ENCODE data around the gene RPL36. TPM values are rescaled to one million over a fixed set of nuclear protein-coding genes. Genes with fewer than 3 reads are reported as not detected.

The RPL36 gene
- total and polyA plus RNA-seq, 9 of the 15 experiments (the other 6 are each of a cell fraction or from before 2014, with no cell fraction given): 350 to 3,412 (median 1,507) TPM

GRCh38 chr19:5690125-5690954 lies at the start of gene RPL36 (continued):
- TF ChIP-seq HDAC8 (tag; IDR thresholded peaks at IDR 0.05) (no peak; the same call in 1 of the 2 replicates), DNMT1 (IDR thresholded peaks at IDR 0.05) (no peak), ZNF184 (CRISPR knock-in tag; IDR thresholded peaks at IDR 0.05) (no peak), KLF16 (IDR thresholded peaks at IDR 0.05) (peak; percentile 75), ADNP (tag; IDR thresholded peaks at IDR 0.05) (no peak), MLLT1 (IDR thresholded peaks at IDR 0.05) (peak; percentile 49 to 76; a peak in 3 of 4 replicates), KLF6 (CRISPR knock-in tag; IDR thresholded peaks at IDR 0.05; ENCODE audit: borderline replicate concordance) (no peak), KHSRP (IDR thresholded peaks at IDR 0.05) (no peak), BDP1 (IDR thresholded peaks at IDR 0.05; ENCODE audit: insufficient read depth, insufficient read length) (no peak), PURB (CRISPR knock-in tag; IDR thresholded peaks at IDR 0.05; ENCODE audit: low read depth) (no peak), GTF2A2 (tag; IDR thresholded peaks at IDR 0.05) (peak; percentile 86), HMG20B (CRISPR knock-in tag; IDR thresholded peaks at IDR 0.05) (no peak), SNAPC5 (CRISPR knock-in tag; IDR thresholded peaks at IDR 0.05) (no peak), CBFA2T3 (IDR thresholded peaks at IDR 0.05) (peak; percentile 19; the same call in 1 of the 2 replicates), RB1 (IDR thresholded peaks at IDR 0.05; ENCODE audit: low read depth) (peak; percentile 92), VEZF1 (CRISPR knock-in tag; IDR thresholded peaks at IDR 0.05) (peak; percentile 57; the same call in 1 of the 2 replicates), THRAP3 (IDR thresholded peaks at IDR 0.05; ENCODE audit: borderline replicate concordance) (no peak), FOXK1 (CRISPR knock-in tag; IDR thresholded peaks at IDR 0.05; ENCODE audit: borderline replicate concordance) (0 out of 2 replicates have a peak, but pooled peaks have one; percentile 64), NBN (IDR thresholded peaks at IDR 0.05; ENCODE audit: low read depth) (0 out of 2 replicates have a peak, but pooled peaks have one; percentile 50), ZNF75A (CRISPR knock-in tag; IDR thresholded peaks at IDR 0.05) (no peak), TAF9B (IDR thresholded peaks at IDR 0.05; ENCODE audit: partially characterized antibody) (peak; percentile 99), E4F1 (CRISPR knock-in tag; IDR thresholded peaks at IDR 0.05; ENCODE audit: borderline replicate concordance) (no peak), KAT2B (IDR thresholded peaks at IDR 0.05; ENCODE audit: low read depth, low read length) (no peak)

All from K562 (cell line).